Measurements from ENCODE around the gene TMCC1. TPM values are rescaled to one million over a fixed set of nuclear protein-coding genes. Genes with fewer than 3 reads are reported as not detected.
A peak's percentile ranks its signal among the peaks of the same experiment; 100 is the strongest.
"Not testable (repeated sequence)": the region's sequence is repeated elsewhere in the genome, so short reads cannot be mapped to it uniquely, and the experiment has no call there.

Gene TMCC1
- total and polyA plus RNA-seq, 7 experiments from 2014 or later = 2.6 to 39.4 (median 35.5) TPM

DNA sequence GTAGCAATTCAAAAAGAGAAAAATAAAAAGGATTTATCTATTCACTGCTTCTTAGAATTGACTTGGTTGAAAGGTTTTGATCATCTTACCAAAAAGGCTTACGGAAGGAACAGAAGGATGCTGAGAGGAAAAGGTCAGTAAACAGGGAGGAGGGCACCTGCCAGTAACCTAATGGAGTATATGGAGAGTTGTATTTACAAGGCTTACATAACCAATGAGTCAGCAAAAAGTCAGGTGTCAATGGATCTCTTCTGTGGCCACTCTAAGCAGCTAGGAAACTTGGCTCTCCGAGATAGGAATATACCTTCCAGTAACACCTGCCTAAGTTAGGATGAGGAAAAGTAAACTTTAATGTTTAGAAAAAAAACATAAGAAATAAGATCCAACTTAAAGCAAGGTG is 206.6 kb downstream of the TMCC1 start:
- Mint-ChIP-seq H3K27me3 (no peaks in the 10 kb centered on the region), H3K36me3 (peaks cover 0 to 7% (median 0%) of the 10 kb centered on the region in 5 donors), H3K9me3 (no peaks in the 10 kb centered on the region), H3K27ac (peak overlapping the region in 1 of 9 donors; percentile 36), H3K4me3 (no peak overlapping the region), H3K4me1 (peaks cover 5 to 23% (median 10%) of the 10 kb centered on the region in 7 donors)
- Histone ChIP-seq H3K36me3 (ENCODE audit: control insufficient read depth in 2 of 3, insufficient read depth in 3 of 3, low read length in 3 of 3) (no peaks in the 10 kb centered on the region), H3K4me3 (ENCODE audit: low read length) (no peak overlapping the region), H3K9me3 (ENCODE audit: control insufficient read depth in 2 of 3, low read length in 3 of 3) (no peaks in the 10 kb centered on the region), H3K4me1 (ENCODE audit: control insufficient read depth in 2 of 2, insufficient read depth in 2 of 2, low read length in 2 of 2) (peaks cover 0 to 6% of the 10 kb centered on the region in 2 donors), H3K27ac (ENCODE audit: low read depth, low read length) (no peak overlapping the region), H3K27me3 (ENCODE audit: control insufficient read depth in 2 of 2, insufficient read depth in 2 of 2, low read length in 2 of 2) (no peaks in the 10 kb centered on the region)
- POLR2A ChIA-PET = no interaction called here
- intact Hi-C loops (cut with micrococcal nuclease) = no loop called here
- CTCF ChIA-PET = no interaction called here
- no peak for ATAC-seq
- no peak for DNase-seq

DNA sequence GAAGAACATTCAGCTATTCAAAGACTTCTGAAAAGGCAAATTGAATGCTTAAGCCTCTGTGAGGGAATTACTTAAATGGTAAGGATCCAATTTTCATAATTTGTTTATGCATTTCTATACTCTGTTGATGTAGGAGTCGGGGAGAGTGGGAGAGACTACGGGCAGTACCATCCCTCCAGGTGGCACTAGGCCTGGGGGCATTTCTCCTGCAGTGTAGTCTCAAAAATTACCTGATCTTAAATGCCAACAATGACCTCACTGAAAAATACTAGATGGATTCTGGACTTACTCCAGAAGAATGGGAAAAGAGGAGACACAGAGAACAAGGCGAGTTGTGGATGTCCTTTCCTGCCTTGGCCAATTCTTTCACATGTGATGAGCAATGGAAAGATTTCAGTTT is 209.2 kb downstream of the TMCC1 start:
- intact Hi-C loops (cut with micrococcal nuclease) = no loop called here
- DNase-seq (no peak), ATAC-seq (no peak)
- Histone ChIP-seq H3K27ac (ENCODE audit: low read depth, low read length) (no peak overlapping the region), H3K9me3 (ENCODE audit: control insufficient read depth in 2 of 3, low read length in 3 of 3) (no peaks in the 10 kb centered on the region), H3K4me1 (ENCODE audit: control insufficient read depth in 2 of 2, insufficient read depth in 2 of 2, low read length in 2 of 2) (no peaks in the 10 kb centered on the region), H3K27me3 (ENCODE audit: control insufficient read depth in 2 of 2, insufficient read depth in 2 of 2, low read length in 2 of 2) (no peaks in the 10 kb centered on the region), H3K36me3 (ENCODE audit: control insufficient read depth in 2 of 3, insufficient read depth in 3 of 3, low read length in 3 of 3) (no peaks in the 10 kb centered on the region), H3K4me3 (ENCODE audit: low read length) (no peak overlapping the region)
- CTCF ChIA-PET = no interaction called here
- Mint-ChIP-seq H3K27me3 (no peaks in the 10 kb centered on the region), H3K36me3 (peaks cover 0 to 7% (median 0%) of the 10 kb centered on the region in 5 donors), H3K4me3 (no peak overlapping the region), H3K4me1 (peaks cover 0 to 17% (median 0%) of the 10 kb centered on the region in 7 donors), H3K9me3 (no peaks in the 10 kb centered on the region), H3K27ac (peak overlapping the region in 1 of 9 donors; percentile 3)
- POLR2A ChIA-PET = no interaction called here

DNA sequence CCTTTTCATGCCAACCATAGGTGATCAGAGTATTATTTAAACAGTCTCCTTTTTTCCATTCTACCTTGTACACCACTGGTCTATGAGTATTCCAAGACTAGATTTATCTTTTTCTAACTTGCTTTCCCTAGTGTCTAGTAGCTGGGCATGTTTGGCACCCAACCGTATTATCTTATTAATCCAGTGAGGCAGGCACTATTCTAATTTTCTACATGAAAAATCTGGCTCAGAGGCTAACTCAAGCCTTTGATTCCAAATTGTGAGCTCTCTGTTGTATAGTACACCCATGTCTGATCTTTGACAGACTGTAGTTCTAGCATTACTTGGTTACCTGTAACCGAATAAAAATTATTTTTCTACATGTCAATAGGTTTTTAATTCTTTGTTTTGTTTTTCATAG is 210.3 kb downstream of the TMCC1 start:
- H3K9me3 ChIP-seq (ENCODE audit: control insufficient read depth in 2 of 3, low read length in 3 of 3) = no peaks in the 10 kb centered on the region
- Mint-ChIP-seq H3K4me1 (peaks cover 0 to 17% (median 0%) of the 10 kb centered on the region in 7 donors), H3K27me3 (no peaks in the 10 kb centered on the region), H3K4me3 (no peak overlapping the region), H3K27ac (no peak overlapping the region), H3K36me3 (peaks cover 0 to 7% (median 0%) of the 10 kb centered on the region in 5 donors), H3K9me3 (no peaks in the 10 kb centered on the region)
- POLR2A ChIA-PET = no interaction called here
- DNase-seq (no peak), ATAC-seq (no peak)
- CTCF ChIA-PET = no interaction called here
- H3K4me1 ChIP-seq (ENCODE audit: control insufficient read depth in 2 of 2, insufficient read depth in 2 of 2, low read length in 2 of 2) = no peaks in the 10 kb centered on the region
- no peak overlapping the region for H3K27ac ChIP-seq (ENCODE audit: low read depth, low read length)
- intact Hi-C loops (cut with micrococcal nuclease) = no loop called here
- H3K27me3 ChIP-seq (ENCODE audit: control insufficient read depth in 2 of 2, insufficient read depth in 2 of 2, low read length in 2 of 2) = no peaks in the 10 kb centered on the region
- H3K36me3 ChIP-seq (ENCODE audit: control insufficient read depth in 2 of 3, insufficient read depth in 3 of 3, low read length in 3 of 3) = no peaks in the 10 kb centered on the region
- no peak overlapping the region for H3K4me3 ChIP-seq (ENCODE audit: low read length)

DNA sequence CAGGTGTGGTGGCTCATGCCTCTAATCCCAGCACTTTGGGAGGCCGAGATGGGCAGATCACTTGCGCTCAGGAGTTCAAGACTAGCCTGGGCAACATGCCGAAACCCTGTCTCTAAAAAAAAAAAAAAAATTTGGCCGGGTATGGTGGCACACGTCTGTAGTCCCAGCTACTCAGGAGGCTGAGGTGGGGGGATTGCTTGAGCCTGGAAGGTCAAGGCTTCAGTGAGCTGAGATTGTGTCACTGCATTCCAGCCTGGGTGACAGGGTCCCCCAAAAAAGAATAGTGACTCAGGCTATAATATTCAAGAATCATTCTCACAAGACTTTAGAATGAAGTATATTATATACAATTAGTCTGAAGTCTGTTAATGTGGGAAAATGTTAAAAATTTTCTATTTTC is 216.5 kb downstream of the TMCC1 start:
- Histone ChIP-seq H3K36me3 (ENCODE audit: control insufficient read depth in 2 of 3, insufficient read depth in 3 of 3, low read length in 3 of 3) (no peaks in the 10 kb centered on the region), H3K4me3 (ENCODE audit: low read length) (no peak overlapping the region), H3K27ac (ENCODE audit: low read depth, low read length) (no peak overlapping the region), H3K4me1 (ENCODE audit: control insufficient read depth in 2 of 2, insufficient read depth in 2 of 2, low read length in 2 of 2) (no peaks in the 10 kb centered on the region), H3K27me3 (ENCODE audit: control insufficient read depth in 2 of 2, insufficient read depth in 2 of 2, low read length in 2 of 2) (no peaks in the 10 kb centered on the region), H3K9me3 (ENCODE audit: control insufficient read depth in 2 of 3, low read length in 3 of 3) (no peaks in the 10 kb centered on the region)
- no peak for ATAC-seq
- Mint-ChIP-seq H3K27ac (no peak overlapping the region), H3K9me3 (no peaks in the 10 kb centered on the region), H3K4me3 (no peak overlapping the region), H3K27me3 (peaks cover 0 to 4% (median 0%) of the 10 kb centered on the region in 5 donors), H3K4me1 (peaks cover 0 to 9% (median 0%) of the 10 kb centered on the region in 7 donors), H3K36me3 (peaks cover 0 to 8% (median 0%) of the 10 kb centered on the region in 5 donors)
- DNase-seq = no peak
- POLR2A ChIA-PET = interaction anchor here (0.6 to 0.9 kb wide), 2 partner anchors 15 to 306 kb away, joined by 3 to 4 read pairs; no protein-coding TSS in a partner anchor
- CTCF ChIA-PET = no interaction called here
- intact Hi-C loops (cut with micrococcal nuclease) = no loop called here

DNA sequence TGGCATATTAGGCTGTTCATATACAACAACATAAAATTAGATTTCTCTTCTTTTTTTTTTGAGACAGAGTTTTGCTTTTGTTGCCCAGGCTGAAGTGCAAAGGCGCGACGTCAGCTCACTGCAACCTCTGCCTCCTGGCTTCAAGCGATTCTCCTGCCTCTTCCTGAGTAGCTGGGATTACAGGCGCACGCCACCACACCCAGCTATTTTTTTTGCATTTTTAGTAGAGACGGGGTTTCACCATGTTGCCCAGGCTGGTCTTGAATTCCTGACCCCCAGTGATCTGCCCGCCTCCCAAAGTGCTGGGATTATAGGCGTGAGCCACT is 218.8 kb downstream of the TMCC1 start:
- peaks cover 0 to 21% (median 15%) of the 10 kb centered on the region in 5 donors for H3K36me3 Mint-ChIP-seq
- CTCF ChIA-PET; H3K27ac Mint-ChIP-seq; intact Hi-C loops (cut with micrococcal nuclease); H3K4me1 Mint-ChIP-seq; H3K27me3 Mint-ChIP-seq; H3K9me3 ChIP-seq (ENCODE audit: control insufficient read depth in 2 of 3, low read length in 3 of 3); H3K27me3 ChIP-seq (ENCODE audit: control insufficient read depth in 2 of 2, insufficient read depth in 2 of 2, low read length in 2 of 2); H3K4me1 ChIP-seq (ENCODE audit: control insufficient read depth in 2 of 2, insufficient read depth in 2 of 2, low read length in 2 of 2); DNase-seq; H3K27ac ChIP-seq (ENCODE audit: low read depth, low read length); ATAC-seq; H3K9me3 Mint-ChIP-seq; H3K4me3 Mint-ChIP-seq; H3K4me3 ChIP-seq (ENCODE audit: low read length): not testable (repeated sequence)
- POLR2A ChIA-PET = interaction anchor here (0.6 kb wide), 1 partner anchor 121 kb away, joined by 4 read pairs; no protein-coding TSS in a partner anchor
- H3K36me3 ChIP-seq (ENCODE audit: control insufficient read depth in 2 of 3, insufficient read depth in 3 of 3, low read length in 3 of 3) = peaks cover 0 to 14% (median 0%) of the 10 kb centered on the region in 3 experiments

DNA sequence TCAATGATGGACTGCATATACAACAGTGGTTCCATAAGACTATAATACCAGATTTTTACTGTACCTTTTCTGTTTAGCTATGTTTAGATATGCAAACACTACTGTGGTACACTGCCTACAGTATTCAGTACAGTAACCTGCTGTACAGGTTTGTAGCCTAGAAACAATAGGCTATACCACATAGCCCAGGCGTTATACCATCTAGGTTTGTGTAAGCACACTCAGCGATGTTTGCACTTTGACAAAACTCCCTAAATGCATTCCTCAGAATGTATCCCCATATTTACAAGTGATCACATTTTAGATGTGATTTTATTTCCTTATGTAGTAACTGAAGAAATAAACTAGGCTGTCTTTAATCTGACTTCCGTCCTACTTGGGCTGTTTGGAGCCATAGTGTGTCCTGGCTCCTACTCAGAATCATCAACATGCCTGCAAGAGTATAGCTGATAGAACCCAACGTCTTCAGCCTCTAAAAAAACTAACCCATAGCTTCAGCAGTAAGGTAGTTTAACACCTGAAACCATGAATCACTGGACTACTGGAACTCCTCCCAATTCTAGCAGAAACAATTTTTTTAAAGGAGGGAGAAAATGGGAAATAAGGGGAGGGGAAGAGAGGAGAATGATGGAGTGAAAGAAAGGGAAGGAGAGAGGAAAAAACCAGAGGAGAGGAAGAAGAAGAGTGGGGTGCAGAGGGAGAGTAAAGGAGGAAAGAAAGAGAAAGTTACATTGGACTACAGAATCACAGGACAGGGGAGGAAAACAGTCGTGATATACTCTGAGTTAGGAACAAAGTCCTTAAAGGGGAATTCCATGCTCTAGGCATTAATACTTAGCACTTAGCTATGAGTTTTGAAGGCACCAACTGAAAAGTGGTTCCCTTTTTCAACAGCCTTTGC is 219.4 kb downstream of the TMCC1 start:
- Mint-ChIP-seq H3K4me3 (no peak overlapping the region), H3K9me3 (no peaks in the 10 kb centered on the region), H3K27me3 (peaks cover 0 to 4% (median 0%) of the 10 kb centered on the region in 5 donors), H3K27ac (no peak overlapping the region), H3K4me1 (peaks cover 0 to 9% (median 0%) of the 10 kb centered on the region in 7 donors), H3K36me3 (peaks cover 0 to 25% (median 15%) of the 10 kb centered on the region in 5 donors)
- intact Hi-C loops (cut with micrococcal nuclease) = no loop called here
- ATAC-seq = no peak
- CTCF ChIA-PET = no interaction called here
- Histone ChIP-seq H3K27me3 (ENCODE audit: control insufficient read depth in 2 of 2, insufficient read depth in 2 of 2, low read length in 2 of 2) (no peaks in the 10 kb centered on the region), H3K27ac (ENCODE audit: low read depth, low read length) (no peak overlapping the region), H3K36me3 (ENCODE audit: control insufficient read depth in 2 of 3, insufficient read depth in 3 of 3, low read length in 3 of 3) (peaks cover 0 to 14% (median 0%) of the 10 kb centered on the region in 3 experiments), H3K4me3 (ENCODE audit: low read length) (no peak overlapping the region), H3K4me1 (ENCODE audit: control insufficient read depth in 2 of 2, insufficient read depth in 2 of 2, low read length in 2 of 2) (no peaks in the 10 kb centered on the region), H3K9me3 (ENCODE audit: control insufficient read depth in 2 of 3, low read length in 3 of 3) (no peaks in the 10 kb centered on the region)
- POLR2A ChIA-PET = interaction anchor here (0.6 kb wide), 1 partner anchor 120 kb away, joined by 4 read pairs; no protein-coding TSS in a partner anchor
- DNase-seq = no peak

DNA sequence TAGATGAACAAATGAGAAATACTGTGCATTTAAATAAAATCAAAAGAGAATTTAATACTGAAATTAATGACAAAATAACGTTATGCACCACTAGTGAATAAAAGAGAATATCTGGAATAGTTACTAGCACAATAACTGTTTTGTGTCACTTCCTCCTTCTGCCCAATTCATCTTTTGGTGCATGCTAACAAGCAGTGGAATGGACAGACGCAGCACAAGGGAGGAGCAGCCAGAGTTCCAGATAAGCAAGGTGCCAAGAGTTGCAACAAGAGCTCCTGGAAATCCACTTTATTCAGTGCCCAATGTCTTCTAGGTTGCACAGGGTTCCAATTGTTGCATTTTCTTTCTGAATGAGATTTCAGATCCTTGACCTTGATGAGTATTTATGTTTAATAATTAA is 220.5 kb downstream of the TMCC1 start:
- POLR2A ChIA-PET = no interaction called here
- Histone ChIP-seq H3K9me3 (ENCODE audit: control insufficient read depth in 2 of 3, low read length in 3 of 3) (no peaks in the 10 kb centered on the region), H3K27ac (ENCODE audit: low read depth, low read length) (no peak overlapping the region), H3K27me3 (ENCODE audit: control insufficient read depth in 2 of 2, insufficient read depth in 2 of 2, low read length in 2 of 2) (no peaks in the 10 kb centered on the region), H3K36me3 (ENCODE audit: control insufficient read depth in 2 of 3, insufficient read depth in 3 of 3, low read length in 3 of 3) (peaks cover 0 to 14% (median 0%) of the 10 kb centered on the region in 3 experiments), H3K4me3 (ENCODE audit: low read length) (no peak overlapping the region), H3K4me1 (ENCODE audit: control insufficient read depth in 2 of 2, insufficient read depth in 2 of 2, low read length in 2 of 2) (no peaks in the 10 kb centered on the region)
- Mint-ChIP-seq H3K36me3 (peaks cover 0 to 29% (median 15%) of the 10 kb centered on the region in 5 donors), H3K4me3 (no peak overlapping the region), H3K27me3 (peaks cover 0 to 4% (median 0%) of the 10 kb centered on the region in 5 donors), H3K27ac (no peak overlapping the region), H3K9me3 (no peaks in the 10 kb centered on the region), H3K4me1 (peaks cover 0 to 9% (median 0%) of the 10 kb centered on the region in 7 donors)
- DNase-seq = no peak
- CTCF ChIA-PET = no interaction called here
- intact Hi-C loops (cut with micrococcal nuclease) = no loop called here
- no peak for ATAC-seq

Measured in naive thymus-derived CD4-positive, alpha-beta T cell (primary cell).